Liver (tissue), 9 donors: ENCODE results near the gene AKAP13. TPM values are rescaled to one million over a fixed set of nuclear protein-coding genes. Genes with fewer than 3 reads are reported as not detected.

ENCODE experiments used
- DNase-seq: peaks from one replicate; pipeline ENCODE4 v3.0.0-alpha.2; 2017; ENCODE audit warnings: low spot score
- H3K27ac ChIP-seq, 2 donors: one replicate each; pipeline ENCODE4 v1.7.0; 2013; ENCODE audit warnings: inconsistent platforms in 2 of 2, low read length in 2 of 2, control low read depth in 1 of 2, low read depth in 1 of 2, mild to moderate bottlenecking in 1 of 2
- H3K27me3 ChIP-seq, 4 donors: one replicate each; pipeline versions ENCODE4 v1.6.1 to v1.7.0; 2013; ENCODE audit warnings: low read length in 3 of 4, inconsistent platforms in 1 of 4, mild to moderate bottlenecking in 1 of 4, moderate library complexity in 1 of 4; ENCODE audit not compliant: control insufficient read depth in 4 of 4, insufficient read depth in 4 of 4
- H3K36me3 ChIP-seq, 4 donors: one replicate each; pipeline versions ENCODE4 v1.6.1 to v1.7.0; 2013; ENCODE audit warnings: low read length in 3 of 4, mild to moderate bottlenecking in 3 of 4, low read depth in 1 of 4, moderate library complexity in 1 of 4; ENCODE audit not compliant: control insufficient read depth in 4 of 4, insufficient read depth in 3 of 4
- H3K4me1 ChIP-seq, 4 donors: one replicate each; pipeline versions ENCODE4 v1.6.1 to v1.7.0; 2013; ENCODE audit warnings: low read length in 3 of 4, mild to moderate bottlenecking in 3 of 4, moderate library complexity in 1 of 4; ENCODE audit not compliant: control insufficient read depth in 4 of 4, insufficient read depth in 4 of 4
- H3K4me3 ChIP-seq, 3 donors: one replicate each; pipeline versions ENCODE4 v1.6.1 to v1.7.0; 2013; ENCODE audit warnings: low read length in 3 of 3, control low read depth in 1 of 3, low read depth in 1 of 3, mild to moderate bottlenecking in 1 of 3
- H3K9ac ChIP-seq, 2 donors: one replicate each; pipeline ENCODE4 v1.7.0; 2013; ENCODE audit warnings: low read length in 2 of 2, mild to moderate bottlenecking in 2 of 2, moderate library complexity in 2 of 2, control low read depth in 1 of 2, low read depth in 1 of 2
- H3K9me3 ChIP-seq, 4 donors: one replicate each; pipeline versions ENCODE4 v1.6.1 to v1.7.0; 2013; ENCODE audit warnings: low read length in 3 of 4; ENCODE audit not compliant: control insufficient read depth in 4 of 4
- ATF3 ChIP-seq: IDR thresholded peaks from 2 replicates; pipeline ENCODE4 v1.6.1; 2016; ENCODE audit warnings: antibody characterized with exemption
- CTCF ChIP-seq: fragments of 150-350 bp; IDR thresholded peaks from 2 replicates; pipeline ENCODE4 v1.5.1; 2017; ENCODE audit warnings: improper control_type of control experiment, low read depth, low read length; ENCODE audit not compliant: missing input control
- EGR1 ChIP-seq, 2 donors: IDR thresholded peaks; 2 replicates each; pipeline ENCODE4 v1.6.1; 2016 to 2018; ENCODE audit warnings: antibody characterized with exemption in 2 of 2, low read depth in 2 of 2
- FOXA2 ChIP-seq: IDR thresholded peaks from 2 replicates; pipeline ENCODE4 v1.6.1; 2016; ENCODE audit warnings: antibody characterized with exemption
- GABPA ChIP-seq, 2 donors: IDR thresholded peaks in 1 of 2; conservative IDR thresholded peaks in 1 of 2; 2 replicates each; pipeline ENCODE4 v1.6.1; 2016; ENCODE audit warnings: antibody characterized with exemption in 2 of 2, mild to moderate bottlenecking in 1 of 2, moderate library complexity in 1 of 2
- HNF4A ChIP-seq, 2 donors: conservative IDR thresholded peaks; 2 replicates each; pipeline ENCODE4 v1.6.1; 2016; ENCODE audit warnings: antibody characterized with exemption in 2 of 2, mild to moderate bottlenecking in 2 of 2
- HNF4G ChIP-seq: IDR thresholded peaks from 2 replicates; pipeline ENCODE4 v1.6.1; 2016; ENCODE audit warnings: antibody characterized with exemption
- JUND ChIP-seq, 2 donors: IDR thresholded peaks; 2 replicates each; pipeline ENCODE4 v1.6.1; 2016; ENCODE audit warnings: antibody characterized with exemption in 2 of 2
- MAX ChIP-seq: IDR thresholded peaks from 2 replicates; pipeline ENCODE4 v1.6.1; 2016; ENCODE audit warnings: antibody characterized with exemption
- NR2F2 ChIP-seq: IDR thresholded peaks from 2 replicates; pipeline ENCODE4 v1.6.1; 2016; ENCODE audit warnings: antibody characterized with exemption
- RAD21 ChIP-seq, 2 donors: IDR thresholded peaks; 2 replicates each; pipeline ENCODE4 v1.6.1; 2016; ENCODE audit warnings: antibody characterized with exemption in 2 of 2, mild to moderate bottlenecking in 2 of 2
- RXRA ChIP-seq, 2 donors: IDR thresholded peaks; 2 replicates each; pipeline ENCODE4 v1.6.1; 2017 to 2018; ENCODE audit warnings: antibody characterized with exemption in 2 of 2, mild to moderate bottlenecking in 1 of 2
- SP1 ChIP-seq: IDR thresholded peaks from 2 replicates; pipeline ENCODE4 v1.6.1; 2018; ENCODE audit warnings: antibody characterized with exemption, mild to moderate bottlenecking
- TAF1 ChIP-seq: conservative IDR thresholded peaks from 2 replicates; pipeline ENCODE4 v1.6.1; 2016; ENCODE audit warnings: antibody characterized with exemption, mild to moderate bottlenecking
- YY1 ChIP-seq: IDR thresholded peaks from 2 replicates; pipeline ENCODE4 v1.6.1; 2016; ENCODE audit warnings: antibody characterized with exemption, mild to moderate bottlenecking
- ZBTB33 ChIP-seq: IDR thresholded peaks from 2 replicates; pipeline ENCODE4 v1.6.1; 2016; ENCODE audit warnings: antibody characterized with exemption
- WGBS: extraction: QIAGEN DNeasy Blood & Tissue Kit; methylation state at CpG from one replicate; pipeline ENCODE4 v1.1.7; 2013; 5-methylcytosine and 5-hydroxymethylcytosine counted together
- polyA plus RNA-seq, 2 donors: library from polyadenylated mRNA; stranded (reverse) in 1 of 2; unstranded in 1 of 2; fragments of 200-250 nt in 1 of 2; fragments of >200 nt in 1 of 2; fragmentation: Nextera tagmentation in 1 of 2; extraction: Ambion mirVana in 1 of 2; gene quantifications; one replicate each; pipeline versions ENCODE4 v1.2.1 to v1.2.3, GENCODE V29; 2013 to 2015
- total RNA-seq, 2 donors: library from RNA; depleted of rRNA; stranded (reverse); fragments of >200 nt; gene quantifications; one replicate each; pipeline ENCODE4 v1.2.3, GENCODE V29; 2014
- donor health status: healthy.
- donor health status: healthy.
- donor health status: healthy.
- donor health status: healthy.
- donor health status: healthy.

The AKAP13 gene
- total and polyA plus RNA-seq, 4 donors: 18.6 to 92.3 (median 37.4) TPM

GRCh38 chr15:85725564-85725963 is 345.2 kb downstream of the AKAP13 start:
- Histone ChIP-seq H3K4me1 (peaks cover 19 to 40% (median 23%) of the 10 kb centered on the region in 4 donors), H3K36me3 (peaks cover 5 to 65% (median 40%) of the 10 kb centered on the region in 4 donors)
- 95% methylated on average over 4 of the region's 4 CpGs for WGBS

GRCh38 chr15:85726454-85726853 is 346.1 kb downstream of the AKAP13 start:
- Histone ChIP-seq H3K36me3 (peaks cover 5 to 67% (median 40%) of the 10 kb centered on the region in 4 donors), H3K27me3 (no peaks in the 10 kb centered on the region), H3K9me3 (no peaks in the 10 kb centered on the region), H3K27ac (no peak overlapping the region), H3K9ac (no peak overlapping the region), H3K4me1 (peaks cover 19 to 35% (median 23%) of the 10 kb centered on the region in 4 donors), H3K4me3 (no peak overlapping the region)
- whole genome bisulfite sequencing: 88% methylated on average over 2 of the region's 2 CpGs
- no peak for TF ChIP-seq HNF4A (conservative IDR thresholded peaks at IDR 0.05)
- TF ChIP-seq MAX: no peak
- TF ChIP-seq TAF1: no peak
- TF ChIP-seq RXRA (IDR thresholded peaks at IDR 0.05): no peak
- TF ChIP-seq FOXA2: no peak
- no peak for TF ChIP-seq CTCF
- no peak for DNase-seq

More at GRCh38 chr15:85725564-85725963, 345.2 kb downstream of the AKAP13 start:
- H3K9ac ChIP-seq: no peak overlapping the region
- no peaks in the 10 kb centered on the region for H3K9me3 ChIP-seq
- TF ChIP-seq EGR1 (IDR thresholded peaks at IDR 0.05; ENCODE audit: low read depth in 2 of 2): no peak
- TF ChIP-seq NR2F2: no peak
- TF ChIP-seq ZBTB33: no peak
- TF ChIP-seq TAF1: no peak
- no peak for TF ChIP-seq FOXA2
- no peak for TF ChIP-seq SP1
- TF ChIP-seq GABPA (IDR thresholded peaks at IDR 0.05 in 1 of 2, conservative IDR thresholded peaks at IDR 0.05 in 1 of 2): no peak
- no peak for TF ChIP-seq RAD21 (IDR thresholded peaks at IDR 0.05)
- TF ChIP-seq YY1: no peak
- no peak for TF ChIP-seq ATF3
- no peak for TF ChIP-seq RXRA (IDR thresholded peaks at IDR 0.05)
- TF ChIP-seq MAX: no peak
- TF ChIP-seq HNF4A (conservative IDR thresholded peaks at IDR 0.05): no peak
- no peak for TF ChIP-seq HNF4G
- no peak for TF ChIP-seq JUND (IDR thresholded peaks at IDR 0.05)
- no peaks in the 10 kb centered on the region for H3K27me3 ChIP-seq
- H3K4me3 ChIP-seq: no peak overlapping the region
- DNase-seq: no peak
- peak overlapping the region; percentile 19 to 22 for H3K27ac ChIP-seq
